HUES6 (cell line): ENCODE data around the gene USP17L10.
"Not testable (repeated sequence)": the region's sequence is repeated elsewhere in the genome, so short reads cannot be mapped to it uniquely, and the experiment has no call there.

ENCODE experiments used
- H3K27ac ChIP-seq: 2 replicates; pipeline ENCODE4 v1.7.0; 2013; ENCODE audit warnings: low read depth, mild to moderate bottlenecking, low read length, inconsistent platforms
- H3K27me3 ChIP-seq: 2 replicates; pipeline ENCODE4 v1.6.1; 2013; ENCODE audit warnings: low read length; ENCODE audit not compliant: control insufficient read depth, insufficient read depth
- H3K36me3 ChIP-seq: 2 replicates; pipeline ENCODE4 v1.6.1; 2013; ENCODE audit warnings: low read length; ENCODE audit not compliant: control insufficient read depth, insufficient read depth
- H3K4me1 ChIP-seq: 2 replicates; pipeline ENCODE4 v1.6.1; 2013; ENCODE audit warnings: low read length; ENCODE audit not compliant: control insufficient read depth, insufficient read depth
- H3K4me3 ChIP-seq: 2 replicates; pipeline ENCODE4 v1.5.1; 2013; ENCODE audit warnings: low read depth, low read length
- H3K9ac ChIP-seq: one replicate; pipeline ENCODE4 v1.6.1; 2013; ENCODE audit warnings: mild to moderate bottlenecking, low read length
- H3K9me3 ChIP-seq: 2 replicates; pipeline ENCODE4 v1.6.1; 2013; ENCODE audit warnings: low read depth, low read length; ENCODE audit not compliant: control insufficient read depth, insufficient read depth

Gene USP17L10

DNA sequence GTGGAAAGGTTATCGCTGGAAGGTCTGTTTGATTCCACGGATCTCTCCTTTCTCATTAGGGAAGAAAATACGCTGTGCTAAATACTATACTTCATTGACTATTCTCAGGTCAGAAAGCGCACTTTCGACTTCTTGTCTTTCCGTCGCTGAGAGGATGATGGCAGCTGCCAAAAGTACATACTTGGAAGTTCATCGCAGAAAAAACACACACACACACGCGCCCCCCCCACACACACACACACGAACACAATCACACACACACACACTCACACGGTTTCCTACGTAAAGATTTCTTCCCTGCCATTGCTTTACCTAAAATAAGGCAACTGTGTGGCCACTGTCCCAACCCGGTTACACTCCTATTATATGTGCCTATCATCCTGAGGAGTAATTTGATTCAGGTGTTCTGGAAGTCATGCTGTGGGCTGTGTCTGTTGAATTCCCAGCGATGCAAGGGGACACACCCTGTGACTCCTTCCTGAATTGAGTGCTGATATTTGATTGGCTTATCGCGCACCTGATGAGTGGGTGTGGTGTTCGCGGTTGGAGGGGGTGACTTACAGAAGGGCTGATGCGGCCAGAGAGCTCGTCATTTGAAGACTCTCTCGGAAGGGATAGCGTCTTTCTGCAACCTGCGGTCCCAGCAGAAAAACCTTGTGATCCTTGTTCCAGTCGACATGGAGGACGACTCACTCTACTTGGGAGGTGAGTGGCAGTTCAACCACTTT, 37.7 kb downstream of the USP17L10 start, which contains the start of gene USP17L18:
Gene USP17L18 (plus strand): TSS at position 678 of the 728 bp plus-strand sequence. CDS start 0 bp downstream, at position 678.
- not testable (repeated sequence) for H3K4me3 ChIP-seq, H3K4me1 ChIP-seq, H3K27ac ChIP-seq, H3K9me3 ChIP-seq, H3K9ac ChIP-seq, H3K36me3 ChIP-seq, H3K27me3 ChIP-seq

DNA sequence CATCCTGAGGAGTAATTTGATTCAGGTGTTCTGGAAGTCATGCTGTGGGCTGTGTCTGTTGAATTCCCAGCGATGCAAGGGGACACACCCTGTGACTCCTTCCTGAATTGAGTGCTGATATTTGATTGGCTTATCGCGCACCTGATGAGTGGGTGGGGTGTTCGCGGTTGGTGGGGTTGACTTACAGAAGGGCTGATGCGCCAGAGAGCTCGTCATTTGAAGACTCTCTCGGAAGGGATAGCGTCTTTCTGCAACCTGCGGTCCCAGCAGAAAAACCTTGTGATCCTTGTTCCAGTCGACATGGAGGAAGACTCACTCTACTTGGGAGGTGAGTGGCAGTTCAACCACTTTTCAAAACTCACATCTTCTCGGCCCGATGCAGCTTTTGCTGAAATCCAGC, 42.6 kb downstream of the USP17L10 start, which contains the start of gene USP17L19:
Gene USP17L19 (plus strand): TSS at position 301 of the 400 bp plus-strand sequence. CDS start 0 bp downstream, at position 301.
- H3K27ac ChIP-seq, H3K4me1 ChIP-seq, H3K27me3 ChIP-seq, H3K9me3 ChIP-seq, H3K4me3 ChIP-seq, H3K36me3 ChIP-seq, H3K9ac ChIP-seq: not testable (repeated sequence)

- H3K27ac ChIP-seq, H3K9me3 ChIP-seq, H3K4me1 ChIP-seq, H3K27me3 ChIP-seq, H3K36me3 ChIP-seq, H3K9ac ChIP-seq, H3K4me3 ChIP-seq: not testable (repeated sequence)
Measured at GRCh38 chr4:9257824-9258223, 47.4 kb downstream of the USP17L10 start, which contains the start of gene USP17L20. USP17L20 (plus strand) TSS chr4:9258124; CDS start chr4:9258124, 0 bp downstream.
